H1 (cell line): Measurements from ENCODE around the gene SEMA3B. TPM values are rescaled to one million over a fixed set of nuclear protein-coding genes. Genes with fewer than 3 reads are reported as not detected.
"Not testable (repeated sequence)": the region's sequence is repeated elsewhere in the genome, so short reads cannot be mapped to it uniquely, and the experiment has no call there.

Source experiments
- CTCF ChIA-PET: fragments of 300-600 bp; sonication (Branson Sonifier 250); formaldehyde crosslinking; loops from one replicate; lab custom pipeline; 2021; ENCODE audit not compliant: partially characterized antibody; lab: Charles Lee
- POLR2A ChIA-PET: fragments of 300-600 bp; sonication (Branson Sonifier 250); formaldehyde crosslinking; loops from one replicate; lab custom pipeline; 2021; ENCODE audit warnings: inconsistent platforms; ENCODE audit not compliant: partially characterized antibody; lab: Charles Lee
- DNase-seq, 2 experiments: peaks; one replicate each; pipeline versions ENCODE4 v3.0.0 to v3.0.0-alpha.2; 2010 to 2022; ENCODE audit warnings: low spot score in 2 of 2, low read depth in 1 of 2, mixed read lengths in 1 of 2
- FAIRE-seq: peaks from 2 replicates; lab custom pipeline; 2011; peaks lifted over from hg19 to GRCh38; lab: Jason Lieb, UNC
- H2AFZ ChIP-seq: 2 replicates; pipeline ENCODE4 v1.8.1; 2012; ENCODE audit warnings: low read length, inconsistent platforms
- H2AK5ac ChIP-seq: 2 replicates; pipeline ENCODE4 v1.6.1; 2013; ENCODE audit warnings: low read depth, low read length
- H2BK120ac ChIP-seq: replicated peaks from 2 replicates; pipeline ENCODE3; 2013; ENCODE audit warnings: low read depth, low read length, inconsistent platforms
- H2BK12ac ChIP-seq: 2 replicates; pipeline ENCODE4 v1.6.1; 2013; ENCODE audit warnings: low read depth, low read length
- H2BK15ac ChIP-seq: 2 replicates; pipeline ENCODE4 v1.6.1; 2013; ENCODE audit warnings: low read length
- H2BK20ac ChIP-seq: 2 replicates; pipeline ENCODE4 v1.6.1; 2013; ENCODE audit warnings: low read length
- H2BK5ac ChIP-seq: 2 replicates; pipeline ENCODE4 v1.6.1; 2013; ENCODE audit warnings: low read depth, low read length
- H3K14ac ChIP-seq: 2 replicates; pipeline ENCODE4 v1.6.1; 2013; ENCODE audit warnings: inconsistent platforms; ENCODE audit not compliant: insufficient read length
- H3K18ac ChIP-seq: 2 replicates; pipeline ENCODE4 v1.6.1; 2013; ENCODE audit warnings: low read length; ENCODE audit errors: extremely low read depth
- H3K23ac ChIP-seq: 2 replicates; pipeline ENCODE4 v1.6.1; 2013; ENCODE audit warnings: inconsistent platforms; ENCODE audit not compliant: insufficient read length
- H3K23me2 ChIP-seq: 2 replicates; pipeline ENCODE4 v1.6.1; 2013; ENCODE audit warnings: low read depth, low read length
- H3K27ac ChIP-seq: 2 replicates; pipeline ENCODE4 v1.6.1; 2011; ENCODE audit warnings: low read depth, low read length, inconsistent platforms
- H3K27me3 ChIP-seq, 4 experiments: replicated peaks in 1 of 4; 1 replicate in 1 of 4; 2 replicates in 3 of 4; pipeline versions ENCODE4 v1.6.1 to v1.8.1; 2011 to 2013; ENCODE audit warnings: low read length in 3 of 4, mild to moderate bottlenecking in 3 of 4, inconsistent platforms in 2 of 4, mixed read lengths in 2 of 4, moderate library complexity in 1 of 4; ENCODE audit not compliant: control insufficient read depth in 3 of 4, insufficient read depth in 3 of 4; ENCODE audit errors: extremely low read depth in 1 of 4
- H3K36me3 ChIP-seq, 4 experiments: 2 replicates each; pipeline versions ENCODE4 v1.6.1 to v1.8.1; 2011 to 2013; ENCODE audit warnings: mild to moderate bottlenecking in 4 of 4, low read length in 3 of 4, moderate library complexity in 2 of 4, control low read depth in 1 of 4, inconsistent platforms in 1 of 4; ENCODE audit not compliant: insufficient read depth in 4 of 4, control insufficient read depth in 2 of 4
- H3K4ac ChIP-seq: replicated peaks from 2 replicates; pipeline ENCODE3; 2013; ENCODE audit warnings: low read length, low read depth, mixed read lengths, inconsistent platforms; ENCODE audit not compliant: insufficient read length
- H3K4me1 ChIP-seq, 4 experiments: replicated peaks in 1 of 4; 1 replicate in 1 of 4; 2 replicates in 3 of 4; pipeline versions ENCODE4 v1.6.1 to v1.8.1; 2011 to 2013; ENCODE audit warnings: low read length in 3 of 4, inconsistent platforms in 2 of 4, mixed read lengths in 1 of 4; ENCODE audit not compliant: insufficient read depth in 4 of 4, control insufficient read depth in 3 of 4
- H3K4me2 ChIP-seq, 2 experiments: 2 replicates each; pipeline versions ENCODE4 v1.6.1 to v1.8.1; 2011 to 2013; ENCODE audit warnings: low read depth in 2 of 2, low read length in 2 of 2, control low read depth in 1 of 2, inconsistent platforms in 1 of 2, mild to moderate bottlenecking in 1 of 2; ENCODE audit not compliant: insufficient read depth in 1 of 2
- H3K4me3 ChIP-seq, 4 experiments: fragments of 200-600, 300-600 bp in 1 of 4; sonication (generic), shearing (Covaris generic), sonication (Bioruptor Twin) in 1 of 4; 2 replicates each; pipeline versions ENCODE4 v1.5.1 to v1.8.1; 2011 to 2016; ENCODE audit warnings: low read length in 4 of 4, low read depth in 3 of 4, control low read depth in 2 of 4, inconsistent platforms in 2 of 4, mild to moderate bottlenecking in 2 of 4, mixed read lengths in 1 of 4, moderate library complexity in 1 of 4; ENCODE audit not compliant: insufficient read depth in 2 of 4; ENCODE audit errors: extremely low read depth in 1 of 4
- H3K56ac ChIP-seq: replicated peaks from 2 replicates; pipeline ENCODE3; 2013; ENCODE audit warnings: low read depth, mild to moderate bottlenecking, mixed read lengths, low read length, inconsistent platforms; ENCODE audit not compliant: insufficient read length
- H3K79me1 ChIP-seq: 2 replicates; pipeline ENCODE4 v1.6.1; 2013; ENCODE audit warnings: low read depth, low read length, control low read depth
- H3K79me2 ChIP-seq, 2 experiments: 2 replicates each; pipeline versions ENCODE4 v1.6.1 to v1.8.1; 2012 to 2013; ENCODE audit warnings: low read length in 2 of 2, mild to moderate bottlenecking in 2 of 2, inconsistent platforms in 1 of 2; ENCODE audit not compliant: insufficient read depth in 2 of 2, control insufficient read depth in 1 of 2
- H3K9ac ChIP-seq, 4 experiments: replicated peaks in 1 of 4; 1 replicate in 1 of 4; 2 replicates in 3 of 4; pipeline versions ENCODE4 v1.6.1 to v1.8.1; 2011 to 2013; ENCODE audit warnings: low read depth in 3 of 4, low read length in 3 of 4, control low read depth in 2 of 4, mild to moderate bottlenecking in 2 of 4, moderate library complexity in 2 of 4, inconsistent platforms in 1 of 4; ENCODE audit errors: extremely low read depth in 1 of 4
- H3K9me3 ChIP-seq, 2 experiments: 2 replicates each; pipeline versions ENCODE4 v1.6.1 to v1.8.1; 2012 to 2013; ENCODE audit warnings: mild to moderate bottlenecking in 2 of 2, moderate library complexity in 2 of 2, control low read depth in 1 of 2, inconsistent platforms in 1 of 2, low read depth in 1 of 2, low read length in 1 of 2, mixed read lengths in 1 of 2; ENCODE audit not compliant: insufficient read depth in 2 of 2
- H4K20me1 ChIP-seq, 2 experiments: replicated peaks in 1 of 2; 2 replicates each; pipeline versions ENCODE3 to v1.8.1; 2011 to 2013; ENCODE audit warnings: inconsistent platforms in 2 of 2, low read length in 2 of 2, mild to moderate bottlenecking in 1 of 2; ENCODE audit not compliant: insufficient read depth in 2 of 2, control insufficient read depth in 1 of 2
- H4K5ac ChIP-seq: 2 replicates; pipeline ENCODE4 v1.6.1; 2013; ENCODE audit warnings: low read length, low read depth, mixed read lengths, inconsistent platforms; ENCODE audit not compliant: insufficient read length
- H4K8ac ChIP-seq: 2 replicates; pipeline ENCODE4 v1.8.0; 2013; ENCODE audit warnings: mild to moderate bottlenecking, moderate library complexity, low read length, inconsistent platforms; ENCODE audit not compliant: insufficient read depth; ENCODE audit errors: extremely low read depth
- H4K91ac ChIP-seq: replicated peaks from 2 replicates; pipeline ENCODE3; 2013; ENCODE audit warnings: low read length, mixed read lengths, inconsistent platforms; ENCODE audit not compliant: insufficient read length
- WGBS, 2 experiments: shearing (Covaris generic) in 1 of 2; methylation state at CpG; one replicate each; pipeline versions ENCODE4 v1.1.6 to v1.1.7; 2013 to 2015; ENCODE audit warnings: low lambda C conversion rate in 2 of 2, mixed read lengths in 2 of 2, inconsistent platforms in 1 of 2, low coverage in 1 of 2, missing lambda C conversion rate in 1 of 2; ENCODE audit not compliant: insufficient replicate concordance in 2 of 2, insufficient coverage in 1 of 2, insufficient read length in 1 of 2; ENCODE audit errors: extremely low coverage in 1 of 2, missing lambda C conversion rate in 1 of 2; 5-methylcytosine and 5-hydroxymethylcytosine counted together
- polyA plus RNA-seq, 7 experiments: library from polyadenylated mRNA; depleted of rRNA in 3 of 7; stranded (reverse) in 5 of 7; unstranded in 2 of 7; fragments of >200 nt in 5 of 7; fragments of 200-250 nt in 2 of 7; gene quantifications; 1 replicate in 5 of 7; 2 replicates in 1 of 7; 4 replicates in 1 of 7; pipeline versions ENCODE4 v1.2.1 to v1.2.3, GENCODE V29; 2011 to 2013; ENCODE audit warnings: missing spikeins in 2 of 7, mixed read lengths in 2 of 7
- total RNA-seq: library from RNA; stranded (reverse); fragmentation: NEBNext Ultra II Directional; extraction: Animal tissue kit (Norgen Biotek cat#: 25700); gene quantifications from 2 replicates; pipeline ENCODE4 v1.2.1, GENCODE V29; 2021

The SEMA3B gene
- total and polyA plus RNA-seq, 2 of the 8 experiments (the other 6 are each of a cell fraction or from before 2014, with no cell fraction given): 3.0 to 4.7 TPM

DNA sequence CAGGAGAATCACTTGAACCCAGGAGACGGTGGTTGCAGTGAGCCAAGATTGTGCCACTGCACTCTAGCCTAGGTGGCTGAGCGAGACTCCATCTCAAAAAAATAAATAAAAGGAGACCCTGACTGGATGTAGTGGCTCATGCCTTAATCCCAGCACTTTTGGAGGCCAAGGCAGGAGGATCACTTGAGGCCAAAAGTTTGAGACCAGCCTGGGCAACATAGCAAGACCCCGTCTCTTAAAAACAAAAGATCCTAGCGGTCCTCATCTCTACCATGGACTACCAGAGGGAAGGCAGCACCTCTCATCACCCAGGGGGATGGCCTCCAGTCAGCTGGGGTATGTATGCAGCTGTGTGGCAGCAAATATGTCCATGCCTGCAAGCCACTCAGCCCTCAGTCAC, 6.7 kb upstream of the SEMA3B start:
- H4K20me1 ChIP-seq, H2BK5ac ChIP-seq, H3K56ac ChIP-seq, H3K23ac ChIP-seq, H3K9ac ChIP-seq, H2AFZ ChIP-seq, H3K4me3 ChIP-seq, H3K4me2 ChIP-seq, H3K27me3 ChIP-seq, FAIRE-seq, H3K4ac ChIP-seq, H3K79me2 ChIP-seq, H3K14ac ChIP-seq, H4K8ac ChIP-seq, DNase-seq, H3K18ac ChIP-seq, H3K23me2 ChIP-seq, H3K9me3 ChIP-seq, H4K5ac ChIP-seq, H2BK15ac ChIP-seq, H3K27ac ChIP-seq, H2BK120ac ChIP-seq, H3K79me1 ChIP-seq: not testable (repeated sequence)
- POLR2A ChIA-PET: interaction anchor here (1.4 to 4.3 kb wide), 3 partner anchors 13 to 37 kb away, joined by 3 to 22 read pairs (median 3); partner anchors contain the start of genes HYAL3 and NAA80
- 97% methylated on average over 4 of the region's 4 CpGs; no CpG with 5 or more reads in 1 of the 2 experiments for WGBS, 2 experiments
- H3K4me1 ChIP-seq: peaks cover 0 to 43% (median 33%) of the 10 kb centered on the region in 4 experiments; a peak in 6 of 7 replicates
- H2BK20ac ChIP-seq: 0 out of 2 replicates have a peak overlapping the region, but pooled peaks have one; percentile 83
- CTCF ChIA-PET: interaction anchor here (0.8 to 53.5 kb wide), 6 partner anchors 7 to 69 kb away, joined by 3 to 2149 read pairs (median 138); partner anchors contain the start of genes GNAI2, GNAT1, HYAL2 and LSMEM2
- peaks cover 3 to 11% (median 7%) of the 10 kb centered on the region in 4 experiments; a peak in 6 of 8 replicates for H3K36me3 ChIP-seq
- peak overlapping the region; percentile 79; the same call in 1 of the 2 replicates for H2AK5ac ChIP-seq
- peak overlapping the region; percentile 20 for H4K91ac ChIP-seq
- H2BK12ac ChIP-seq: 0 out of 2 replicates have a peak overlapping the region, but pooled peaks have one; percentile 22
